Testis (tissue), 2 donors: ENCODE results near the gene PERM1.

Source experiments
- POLR2A ChIP-seq: fragments of 450-650 bp; IDR thresholded peaks from one replicate; pipeline ENCODE4 v1.6.1; 2017; ENCODE audit warnings: antibody characterized with exemption, mild to moderate bottlenecking, moderate library complexity
- TF ChIP-seq, protein P1 (sequence below), 3 experiments: fragments of 450-650 bp in 2 of 3; fragments of 200-600 bp in 1 of 3; sonication (generic) in 1 of 3; IDR thresholded peaks; one replicate each; pipeline ENCODE4 v1.5.1; 2016 to 2019; ENCODE audit warnings: antibody characterized with exemption in 3 of 3, mild to moderate bottlenecking in 2 of 3, moderate library complexity in 1 of 3

DNA sequence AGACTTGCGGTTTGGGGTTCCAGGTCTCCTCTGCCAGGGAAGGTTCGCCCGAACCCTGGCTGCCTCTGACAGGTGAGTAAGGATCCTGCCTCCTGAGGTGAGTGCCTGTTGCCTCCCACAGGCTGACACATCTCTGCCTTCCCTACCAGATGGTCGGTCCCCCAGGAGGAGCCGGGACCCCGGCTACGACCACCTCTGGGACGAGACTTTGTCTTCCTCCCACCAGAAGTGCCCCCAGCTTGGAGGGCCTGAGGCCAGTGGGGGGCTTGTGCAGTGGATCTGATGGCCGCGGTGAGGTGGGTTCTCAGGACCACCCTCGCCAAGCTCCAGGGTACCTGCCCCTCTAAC is 7.6 kb downstream of the PERM1 start:
- TF ChIP-seq POLR2A, result no peak
- TF ChIP-seq, protein P1, sequence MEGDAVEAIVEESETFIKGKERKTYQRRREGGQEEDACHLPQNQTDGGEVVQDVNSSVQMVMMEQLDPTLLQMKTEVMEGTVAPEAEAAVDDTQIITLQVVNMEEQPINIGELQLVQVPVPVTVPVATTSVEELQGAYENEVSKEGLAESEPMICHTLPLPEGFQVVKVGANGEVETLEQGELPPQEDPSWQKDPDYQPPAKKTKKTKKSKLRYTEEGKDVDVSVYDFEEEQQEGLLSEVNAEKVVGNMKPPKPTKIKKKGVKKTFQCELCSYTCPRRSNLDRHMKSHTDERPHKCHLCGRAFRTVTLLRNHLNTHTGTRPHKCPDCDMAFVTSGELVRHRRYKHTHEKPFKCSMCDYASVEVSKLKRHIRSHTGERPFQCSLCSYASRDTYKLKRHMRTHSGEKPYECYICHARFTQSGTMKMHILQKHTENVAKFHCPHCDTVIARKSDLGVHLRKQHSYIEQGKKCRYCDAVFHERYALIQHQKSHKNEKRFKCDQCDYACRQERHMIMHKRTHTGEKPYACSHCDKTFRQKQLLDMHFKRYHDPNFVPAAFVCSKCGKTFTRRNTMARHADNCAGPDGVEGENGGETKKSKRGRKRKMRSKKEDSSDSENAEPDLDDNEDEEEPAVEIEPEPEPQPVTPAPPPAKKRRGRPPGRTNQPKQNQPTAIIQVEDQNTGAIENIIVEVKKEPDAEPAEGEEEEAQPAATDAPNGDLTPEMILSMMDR (IDR thresholded peaks at IDR 0.05), result no peak
